PC-3 (cell line): ENCODE results near the gene DNAJB4. TPM values are rescaled to one million over a fixed set of nuclear protein-coding genes. Genes with fewer than 3 reads are reported as not detected.
"Not testable (repeated sequence)": the region's sequence is repeated elsewhere in the genome, so short reads cannot be mapped to it uniquely, and the experiment has no call there.

Experiments used
- ATAC-seq: fragments of 200-7000 bp; cut with Tn5 transposase; 2 replicates; pipeline ENCODE4 v1.9.1; 2020; ENCODE audit warnings: mild to moderate bottlenecking, moderate library complexity
- BruUV-seq: library from RNA; stranded (reverse); fragments of 400-500 nt; replicated peaks from 2 replicates; lab custom pipeline; 2021; lab: Mats Ljungman, UMichigan
- CTCF ChIA-PET: fragments of 300-600 bp; sonication (Branson Sonifier 250); formaldehyde crosslinking; loops from one replicate; lab custom pipeline; 2022; ENCODE audit warnings: antibody characterized with exemption; lab: Charles Lee
- POLR2A ChIA-PET: fragments of 300-600 bp; sonication (Branson Sonifier 250); formaldehyde crosslinking; loops from one replicate; lab custom pipeline; 2022; ENCODE audit warnings: antibody characterized with exemption; ENCODE audit not compliant: unreplicated experiment; lab: Charles Lee
- DNase-seq: peaks from one replicate; pipeline ENCODE4 v3.0.0-alpha.2; 2015
- H2AFZ ChIP-seq: fragments of 300-600 bp; sonication (generic); 2 replicates; pipeline ENCODE4 v1.6.0; 2016; ENCODE audit warnings: antibody characterized with exemption, low read length
- H3F3A ChIP-seq: fragments of 300-600 bp; sonication (generic); one replicate; pipeline ENCODE4 v1.6.0; 2017; ENCODE audit warnings: antibody characterized with exemption, low read length, control low read depth, mild to moderate bottlenecking; ENCODE audit not compliant: unreplicated experiment
- H3K27ac ChIP-seq: fragments of 300-600 bp; sonication (generic); 2 replicates; pipeline ENCODE4 v1.5.1; 2016; ENCODE audit warnings: mild to moderate bottlenecking, low read length
- H3K27me3 ChIP-seq: fragments of 300-600 bp; sonication (generic); 2 replicates; pipeline ENCODE4 v1.6.1; 2016; ENCODE audit warnings: low read length, mixed read lengths
- H3K36me3 ChIP-seq: fragments of 300-600 bp; sonication (generic); 2 replicates; pipeline ENCODE4 v1.6.1; 2016; ENCODE audit warnings: low read depth, mixed run types, low read length, mixed read lengths
- H3K4me1 ChIP-seq: fragments of 300-600 bp; sonication (generic); 2 replicates; pipeline ENCODE4 v1.5.1; 2016; ENCODE audit warnings: low read length; ENCODE audit not compliant: insufficient read depth
- H3K4me2 ChIP-seq: fragments of 300-600 bp; sonication (generic); 2 replicates; pipeline ENCODE4 v1.6.0; 2016; ENCODE audit warnings: low read length
- H3K4me3 ChIP-seq: fragments of 300-600 bp; sonication (generic); 2 replicates; pipeline ENCODE4 v1.5.1; 2016; ENCODE audit warnings: mild to moderate bottlenecking, low read length, mixed read lengths
- H3K79me2 ChIP-seq: fragments of 300-600 bp; sonication (generic); 2 replicates; pipeline ENCODE4 v1.6.1; 2017; ENCODE audit warnings: low read length, mixed read lengths
- H3K9ac ChIP-seq: fragments of 300-600 bp; sonication (generic); 2 replicates; pipeline ENCODE4 v1.6.0; 2016; ENCODE audit warnings: mild to moderate bottlenecking, low read length
- H3K9me2 ChIP-seq: fragments of 300-600 bp; sonication (generic); replicated peaks from 2 replicates; pipeline ENCODE4 v1.6.1; 2016; ENCODE audit warnings: mixed run types, low read length, mixed read lengths
- H3K9me3 ChIP-seq: fragments of 300-600 bp; sonication (generic); 2 replicates; pipeline ENCODE4 v1.6.1; 2016; ENCODE audit warnings: low read length, mixed read lengths
- H4K20me1 ChIP-seq: fragments of 300-600 bp; sonication (generic); 2 replicates; pipeline ENCODE4 v1.6.1; 2016; ENCODE audit warnings: low read length, mixed read lengths
- EZH2 ChIP-seq: fragments of 300-600 bp; sonication (generic); IDR thresholded peaks from one replicate; pipeline ENCODE4 v1.6.1; 2017; ENCODE audit warnings: antibody characterized with exemption, mild to moderate bottlenecking, low read length; ENCODE audit not compliant: unreplicated experiment
- EZH2phosphoT487 ChIP-seq: fragments of 300-600 bp; sonication (generic); IDR thresholded peaks from 2 replicates; pipeline ENCODE4 v1.6.1; 2018; ENCODE audit warnings: mild to moderate bottlenecking, antibody characterized with exemption, low read length, borderline replicate concordance
- intact Hi-C: fragments of 100-400 bp; cut with micrococcal nuclease; formaldehyde crosslinking; loops from 2 replicates; pipeline ENCODE4 v1.9.0; 2023
- total RNA-seq: library from RNA; depleted of rRNA; stranded (reverse); fragments of >200 nt; gene quantifications from 2 replicates; pipeline ENCODE4 v1.2.3, GENCODE V29; 2014
- TF ChIP-seq, protein P1 (sequence below): fragments of 300-600 bp; sonication (generic); conservative IDR thresholded peaks from 2 replicates; pipeline ENCODE4 v1.5.1; 2017; ENCODE audit warnings: antibody characterized with exemption, low read depth, mild to moderate bottlenecking, low read length

DNAJB4 gene
- total RNA-seq, 1 experiment from 2014 or later: 4.5 TPM

DNA sequence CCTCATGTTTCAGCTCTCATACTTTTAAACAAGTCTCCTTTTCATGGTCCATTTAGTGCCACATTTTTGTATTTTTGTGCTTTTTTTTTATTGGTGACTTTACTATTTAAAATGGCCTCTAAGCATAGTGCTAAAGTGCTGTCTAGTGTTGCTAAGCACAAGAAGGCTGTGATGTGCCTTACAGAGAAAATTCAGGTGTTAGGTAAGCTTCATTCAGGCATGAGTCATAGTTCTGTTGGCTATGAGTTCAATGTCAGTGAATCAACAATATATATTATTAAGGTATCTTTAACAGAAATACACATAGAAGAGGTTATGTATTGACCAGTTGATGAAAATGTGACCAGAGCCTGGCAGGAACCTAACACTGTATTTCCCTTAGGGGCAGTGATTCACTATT is 13.1 kb upstream of the DNAJB4 start:
- intact Hi-C loops: no loop called here
- no peak overlapping the region for H2AFZ ChIP-seq

DNA sequence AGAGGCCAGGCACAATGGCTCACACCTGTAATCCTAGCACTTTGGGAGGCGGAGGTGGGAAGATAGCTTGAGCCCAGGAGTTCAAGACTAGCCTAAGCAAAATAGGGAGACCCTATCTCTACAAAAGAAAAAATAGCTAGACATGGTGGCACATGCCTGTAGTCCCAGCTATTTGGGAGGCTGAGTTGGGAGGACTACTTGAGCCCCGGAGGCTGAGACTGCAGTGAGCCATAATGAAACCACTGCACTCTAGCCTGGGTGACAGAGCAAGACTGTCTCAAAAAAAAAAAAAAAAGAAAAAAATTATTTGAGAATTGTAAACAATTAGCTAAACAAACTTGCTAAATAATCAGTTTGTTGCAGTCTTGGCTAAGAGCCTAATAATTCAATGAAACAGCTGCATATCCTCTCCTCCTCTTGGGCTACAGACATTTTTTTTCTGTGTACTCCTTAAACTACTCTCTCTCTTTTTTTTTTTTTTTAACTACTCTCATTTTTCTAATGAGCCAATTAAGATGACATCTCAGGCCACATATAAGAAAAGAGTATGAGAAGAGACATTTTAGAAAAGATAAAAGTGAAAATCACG is 10.5 kb upstream of the DNAJB4 start:
- CTCF ChIA-PET: interaction anchor here (0.6 kb wide), 1 partner anchor 16 kb away, joined by 6 read pairs; no protein-coding TSS in a partner anchor
- no peak overlapping the region for H3K27ac ChIP-seq
- no peaks in the 10 kb centered on the region for H3K9me3 ChIP-seq
- H3F3A ChIP-seq: no peaks in the 10 kb centered on the region
- H3K36me3 ChIP-seq: peaks cover 4% of the 10 kb centered on the region; the same call in 1 of the 2 replicates
- peaks cover 26% of the 10 kb centered on the region for H3K4me1 ChIP-seq
- intact Hi-C loops: no loop called here
- no peak overlapping the region for H2AFZ ChIP-seq
- ATAC-seq (no peak), DNase-seq (no peak)
- TF ChIP-seq EZH2phosphoT487 (no peak), EZH2 (no peak)
- TF ChIP-seq, protein P1, sequence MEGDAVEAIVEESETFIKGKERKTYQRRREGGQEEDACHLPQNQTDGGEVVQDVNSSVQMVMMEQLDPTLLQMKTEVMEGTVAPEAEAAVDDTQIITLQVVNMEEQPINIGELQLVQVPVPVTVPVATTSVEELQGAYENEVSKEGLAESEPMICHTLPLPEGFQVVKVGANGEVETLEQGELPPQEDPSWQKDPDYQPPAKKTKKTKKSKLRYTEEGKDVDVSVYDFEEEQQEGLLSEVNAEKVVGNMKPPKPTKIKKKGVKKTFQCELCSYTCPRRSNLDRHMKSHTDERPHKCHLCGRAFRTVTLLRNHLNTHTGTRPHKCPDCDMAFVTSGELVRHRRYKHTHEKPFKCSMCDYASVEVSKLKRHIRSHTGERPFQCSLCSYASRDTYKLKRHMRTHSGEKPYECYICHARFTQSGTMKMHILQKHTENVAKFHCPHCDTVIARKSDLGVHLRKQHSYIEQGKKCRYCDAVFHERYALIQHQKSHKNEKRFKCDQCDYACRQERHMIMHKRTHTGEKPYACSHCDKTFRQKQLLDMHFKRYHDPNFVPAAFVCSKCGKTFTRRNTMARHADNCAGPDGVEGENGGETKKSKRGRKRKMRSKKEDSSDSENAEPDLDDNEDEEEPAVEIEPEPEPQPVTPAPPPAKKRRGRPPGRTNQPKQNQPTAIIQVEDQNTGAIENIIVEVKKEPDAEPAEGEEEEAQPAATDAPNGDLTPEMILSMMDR: no peak
- no peaks in the 10 kb centered on the region for H4K20me1 ChIP-seq
- no TSS peak for BruUV-seq
- no peaks in the 10 kb centered on the region for H3K9me2 ChIP-seq
- H3K9ac ChIP-seq: no peak overlapping the region
- peaks cover 13% of the 10 kb centered on the region; the same call in 1 of the 2 replicates for H3K79me2 ChIP-seq
- H3K4me3 ChIP-seq: no peak overlapping the region
- no peaks in the 10 kb centered on the region for H3K27me3 ChIP-seq
- H3K4me2 ChIP-seq: no peak overlapping the region
- POLR2A ChIA-PET: no interaction called here

More for the DNA sequence above, 13.1 kb upstream of the DNAJB4 start:
- ATAC-seq (peak; percentile 81), DNase-seq (peak; percentile 74)
- H4K20me1 ChIP-seq: no peaks in the 10 kb centered on the region
- POLR2A ChIA-PET: interaction anchor here (0.6 kb wide), 1 partner anchor 12 kb away, joined by 4 read pairs; no protein-coding TSS in a partner anchor
- BruUV-seq: no TSS peak
- no peak overlapping the region for H3K4me2 ChIP-seq
- H3K9me3 ChIP-seq: no peaks in the 10 kb centered on the region
- H3K9ac ChIP-seq: no peak overlapping the region
- no peak for TF ChIP-seq EZH2phosphoT487
- TF ChIP-seq, protein P1: no peak
- TF ChIP-seq EZH2: no peak
- H3K36me3 ChIP-seq: peaks cover 4% of the 10 kb centered on the region; the same call in 1 of the 2 replicates
- CTCF ChIA-PET: no interaction called here
- H3K27ac ChIP-seq: no peak overlapping the region
- H3K79me2 ChIP-seq: peaks cover 13% of the 10 kb centered on the region; the same call in 1 of the 2 replicates
- H3K4me1 ChIP-seq: peaks cover 18% of the 10 kb centered on the region
- H3F3A ChIP-seq: no peaks in the 10 kb centered on the region
- no peak overlapping the region for H3K4me3 ChIP-seq
- no peaks in the 10 kb centered on the region for H3K27me3 ChIP-seq
- H3K9me2 ChIP-seq: no peaks in the 10 kb centered on the region

DNA sequence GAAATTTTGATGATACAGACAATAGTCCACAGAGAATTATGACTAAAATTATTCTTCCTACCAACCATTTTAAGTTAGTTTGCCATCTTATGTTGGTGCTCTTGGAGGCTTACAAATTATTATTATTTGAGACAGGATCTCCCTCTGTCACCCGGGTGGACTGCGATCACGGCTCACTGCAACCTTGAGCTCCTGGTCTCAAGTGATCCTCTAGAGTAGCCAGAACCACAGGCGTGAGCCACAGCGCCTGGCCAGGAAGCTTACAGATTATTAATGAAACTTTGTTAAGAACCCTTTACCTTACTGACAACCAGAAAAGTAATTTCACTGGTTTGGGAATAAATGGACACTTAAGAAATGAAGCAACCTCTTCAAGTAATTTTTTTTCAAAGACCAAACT is 8.0 kb upstream of the DNAJB4 start:
- Histone ChIP-seq H3K4me2 (no peak overlapping the region), H3K9me2 (no peaks in the 10 kb centered on the region), H3K27me3 (no peaks in the 10 kb centered on the region), H3K4me1 (peaks cover 27% of the 10 kb centered on the region), H3K79me2 (peaks cover 3% of the 10 kb centered on the region; the same call in 1 of the 2 replicates), H3K9ac (no peak overlapping the region), H3K27ac (no peak overlapping the region), H2AFZ (no peak overlapping the region), H4K20me1 (no peaks in the 10 kb centered on the region), H3F3A (no peaks in the 10 kb centered on the region), H3K36me3 (no peaks in the 10 kb centered on the region; the same call in 1 of the 2 replicates), H3K9me3 (no peaks in the 10 kb centered on the region), H3K4me3 (no peak overlapping the region)
- TF ChIP-seq EZH2: no peak
- TF ChIP-seq, protein P1: no peak
- no peak for TF ChIP-seq EZH2phosphoT487
- DNase-seq (no peak), ATAC-seq (no peak)
- ChIA-PET POLR2A (no interaction called here), CTCF (no interaction called here)
- intact Hi-C loops: no loop called here
- BruUV-seq: no TSS peak

DNA sequence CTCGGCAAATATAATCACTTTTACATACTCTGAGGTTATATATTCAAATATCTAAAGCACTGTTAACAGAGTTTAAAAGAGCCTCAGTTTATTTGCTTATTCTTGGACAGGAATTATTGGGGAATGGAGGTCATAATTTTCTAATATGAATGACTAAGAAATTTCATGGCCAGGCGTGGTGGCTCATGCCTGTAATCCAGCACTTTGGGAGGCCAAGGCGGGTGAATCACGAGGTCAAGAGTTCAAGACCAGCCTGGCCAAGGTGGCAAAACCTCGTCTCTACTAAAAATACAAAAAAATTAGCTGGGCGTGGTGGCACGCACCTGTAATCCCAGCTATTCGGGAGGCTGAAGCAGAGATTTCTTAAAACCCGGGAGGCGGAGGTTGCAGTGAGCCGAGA is 4.2 kb upstream of the DNAJB4 start:
- intact Hi-C loops, H3K4me3 ChIP-seq, BruUV-seq, H3K4me2 ChIP-seq, H4K20me1 ChIP-seq, H2AFZ ChIP-seq, H3K27me3 ChIP-seq, H3K27ac ChIP-seq, DNase-seq, CTCF ChIA-PET, H3K79me2 ChIP-seq, H3K36me3 ChIP-seq, H3K9me2 ChIP-seq, ATAC-seq, H3K9me3 ChIP-seq, H3K9ac ChIP-seq, POLR2A ChIA-PET, H3F3A ChIP-seq: not testable (repeated sequence)
- H3K4me1 ChIP-seq: peaks cover 42% of the 10 kb centered on the region
